Left hindlimb (tissue), 1 donor: ENCODE data around the gene OSBPL1A.
A peak's percentile ranks its signal among the peaks of the same experiment; 100 is the strongest.
"Not testable (repeated sequence)": the region's sequence is repeated elsewhere in the genome, so short reads cannot be mapped to it uniquely, and the experiment has no call there.

Experiments
- DNase-seq: peaks from one replicate; pipeline ENCODE4 v3.0.0-alpha.2; 2018

The OSBPL1A gene

DNA sequence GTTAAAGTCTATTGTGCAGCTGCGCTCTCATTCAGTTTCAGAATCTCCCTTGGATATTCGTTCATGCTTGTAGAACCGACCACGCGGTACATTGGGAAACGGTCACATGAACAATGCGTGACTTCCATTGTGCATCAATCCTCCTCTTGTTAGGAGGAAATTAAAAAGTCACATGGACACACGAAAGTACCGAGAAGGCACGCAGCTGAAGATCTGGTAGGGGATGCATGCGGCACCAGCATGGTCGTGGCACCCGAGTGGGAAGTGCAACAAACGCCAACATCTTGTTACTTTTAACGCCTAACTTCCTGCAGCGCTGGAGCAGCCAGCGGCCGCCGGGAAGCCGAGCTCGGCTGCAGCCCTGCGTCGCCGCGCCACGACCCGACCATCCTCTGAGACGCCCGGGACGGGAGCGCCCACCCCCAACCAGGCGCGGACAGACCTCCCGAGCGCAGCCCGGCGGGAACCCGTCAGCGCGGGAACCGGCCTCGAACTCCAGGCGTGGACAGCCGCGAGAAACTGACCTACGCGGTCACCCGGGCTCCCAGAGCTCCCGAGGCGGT is 412 bp downstream of the OSBPL1A start:
- peak; percentile 65 for DNase-seq

DNA sequence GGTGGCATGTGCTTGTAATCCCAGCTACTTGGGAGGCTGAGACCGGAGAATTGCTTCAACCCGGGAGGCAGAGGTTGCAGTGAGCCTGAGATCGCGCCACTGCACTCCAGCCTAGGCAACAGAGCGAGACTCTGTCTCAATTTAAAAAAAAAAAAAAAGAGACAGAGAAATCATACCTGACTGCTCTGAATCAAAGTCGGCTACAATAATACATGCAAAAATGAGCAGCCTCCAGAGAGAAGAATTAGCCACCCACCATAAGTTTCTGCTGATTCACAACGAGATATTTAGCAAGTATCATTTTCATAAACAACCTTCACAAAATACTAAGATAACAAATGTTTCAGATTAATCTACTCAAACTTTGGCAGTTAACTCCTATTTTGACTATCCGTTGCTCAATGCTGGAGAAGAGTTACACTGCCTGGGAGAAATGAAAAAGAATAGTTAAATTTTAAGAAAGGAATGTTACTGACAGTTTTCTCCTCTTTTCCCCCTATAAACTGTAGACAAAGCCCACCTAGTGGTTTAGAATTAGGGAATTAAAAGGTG is 1.5 kb downstream of the OSBPL1A start:
- DNase-seq, result no peak

DNA sequence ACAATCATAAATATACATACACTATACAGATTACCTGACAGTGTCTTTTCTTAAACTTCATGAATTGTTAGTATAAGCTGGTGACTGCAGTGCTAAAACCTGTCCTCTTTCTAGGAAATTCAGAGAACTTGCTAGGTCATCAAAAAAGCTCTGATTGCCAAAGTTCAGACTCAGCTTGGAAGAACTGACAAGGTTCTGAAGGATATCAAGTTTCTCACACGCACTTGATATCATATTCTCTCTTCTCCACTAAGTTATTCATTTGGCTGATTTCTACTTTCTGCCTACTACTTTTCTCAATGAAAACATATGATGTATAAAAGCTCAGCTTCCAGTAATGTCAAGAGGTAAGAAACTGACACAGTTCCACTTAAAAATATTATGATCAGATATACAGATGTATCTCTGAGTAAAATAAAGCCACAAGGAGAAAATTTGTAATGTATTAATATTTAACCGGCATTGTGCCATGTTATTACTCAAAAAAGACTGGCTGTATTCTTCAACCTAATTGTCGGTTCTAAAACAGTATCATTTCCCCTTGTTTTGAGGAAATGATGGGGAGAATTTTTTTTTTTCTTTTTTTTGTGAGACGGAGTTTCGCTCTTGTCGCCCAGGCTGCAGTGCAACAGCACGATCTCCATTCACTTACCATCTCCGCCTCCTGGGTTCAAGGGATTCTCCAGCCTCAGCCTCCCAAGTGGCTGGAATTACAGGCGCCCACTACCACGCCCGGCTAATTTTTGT is 2.4 kb downstream of the OSBPL1A start:
- no peak for DNase-seq

DNA sequence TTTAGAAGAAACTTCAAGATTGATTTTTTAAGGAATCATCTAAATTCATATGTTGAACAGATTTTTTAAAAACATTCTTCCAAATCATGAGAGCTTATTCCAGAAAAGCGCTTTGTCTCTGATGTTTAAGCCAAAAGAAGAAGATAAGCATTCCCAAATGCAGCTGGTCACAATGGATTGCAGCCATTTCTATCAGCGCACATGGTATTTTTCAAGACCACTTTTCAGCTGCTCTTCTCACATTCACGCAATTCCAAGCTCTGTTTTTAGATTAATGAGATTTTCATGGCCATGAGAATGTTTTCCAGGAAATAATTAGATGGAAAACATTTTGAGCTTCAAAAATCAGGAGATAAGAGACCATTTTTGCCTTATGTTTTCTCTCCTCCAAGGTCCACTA is 8.7 kb downstream of the OSBPL1A start:
- DNase-seq, result no peak

DNA sequence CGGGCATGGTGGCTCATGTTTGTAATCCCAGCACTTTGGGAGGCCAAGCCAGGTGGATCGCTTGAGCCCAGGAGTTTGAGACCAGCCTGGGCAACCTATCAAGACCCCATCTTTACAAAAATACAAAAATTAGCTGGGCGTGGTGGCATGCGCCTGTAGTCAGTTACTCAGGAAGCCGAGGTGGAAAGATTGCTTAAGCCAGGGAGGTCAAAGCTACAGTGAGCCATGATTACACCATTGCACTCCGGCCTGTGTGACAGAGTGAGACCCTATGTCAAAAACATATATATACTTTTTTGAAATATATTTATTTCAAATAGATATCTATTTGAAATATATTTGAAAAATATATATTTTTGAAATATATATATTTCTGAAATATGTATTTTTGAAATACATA is 10.9 kb downstream of the OSBPL1A start:
- no peak for DNase-seq

DNA sequence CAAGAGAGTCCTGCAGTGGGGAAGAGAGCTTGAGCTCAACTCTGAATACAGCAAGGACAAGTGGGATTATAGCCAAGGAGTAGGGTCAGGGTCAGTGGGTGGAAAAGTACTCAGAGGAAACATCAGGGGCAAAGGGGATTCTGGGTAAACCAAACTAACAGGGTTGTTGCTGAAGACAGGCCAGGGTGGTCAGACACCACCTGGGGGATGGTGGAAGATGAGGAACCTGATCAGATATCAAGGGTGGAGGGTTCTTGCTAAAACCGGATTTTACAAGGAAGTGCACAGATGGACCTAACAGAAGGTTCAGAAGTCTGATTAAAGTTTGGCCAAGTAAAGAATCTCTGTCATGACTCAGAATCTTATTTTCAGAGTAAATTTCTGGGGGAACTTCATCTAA is 16.5 kb downstream of the OSBPL1A start:
- DNase-seq, result no peak

DNA sequence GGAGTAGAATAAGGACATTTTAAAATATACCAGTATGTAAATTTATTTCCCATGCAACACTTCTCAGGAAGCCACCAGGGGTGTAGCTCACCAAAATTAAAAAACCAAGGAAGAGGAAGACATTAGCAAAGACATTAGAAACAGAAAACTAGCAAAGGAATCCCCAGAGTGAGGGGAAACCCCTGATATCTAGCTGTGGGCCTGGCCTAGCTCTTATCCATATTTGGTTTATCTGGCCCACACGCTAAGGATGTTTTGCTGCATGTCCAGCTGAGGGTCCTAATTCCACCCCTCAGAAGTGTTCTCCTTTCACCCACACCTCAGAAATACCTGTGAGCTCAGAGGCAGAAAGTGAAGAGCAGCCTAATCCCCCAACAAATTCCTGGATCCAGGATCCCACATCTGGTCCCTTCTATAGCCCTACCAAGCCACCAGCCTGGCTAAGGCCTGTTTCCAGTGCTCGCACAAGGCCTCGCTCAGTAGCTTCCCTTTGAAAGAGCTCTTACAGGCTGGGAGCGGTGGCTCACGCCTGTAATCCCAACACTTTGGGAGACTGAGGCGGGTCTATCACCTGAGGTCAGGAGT is 17.4 kb downstream of the OSBPL1A start:
- no peak for DNase-seq

DNA sequence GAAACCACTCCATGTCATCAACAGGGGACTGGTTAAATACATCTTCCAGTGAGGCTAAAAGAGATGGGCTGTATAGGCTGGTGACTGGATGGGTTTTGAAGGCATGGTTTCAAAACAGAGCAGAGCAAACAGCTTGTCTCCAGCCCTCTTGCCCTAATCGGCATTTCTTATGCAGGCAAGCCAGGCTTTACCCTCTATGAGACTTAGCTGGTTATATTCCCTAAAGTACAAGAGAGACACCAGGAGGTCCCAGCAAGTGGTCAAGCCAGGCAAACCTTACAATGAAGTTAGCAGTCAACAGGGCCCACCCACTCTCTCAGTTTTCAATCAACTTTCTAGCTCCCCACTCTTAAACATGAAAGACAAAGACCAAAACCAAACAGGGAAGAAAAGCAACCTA is 19.0 kb downstream of the OSBPL1A start:
- DNase-seq, result no peak

DNA sequence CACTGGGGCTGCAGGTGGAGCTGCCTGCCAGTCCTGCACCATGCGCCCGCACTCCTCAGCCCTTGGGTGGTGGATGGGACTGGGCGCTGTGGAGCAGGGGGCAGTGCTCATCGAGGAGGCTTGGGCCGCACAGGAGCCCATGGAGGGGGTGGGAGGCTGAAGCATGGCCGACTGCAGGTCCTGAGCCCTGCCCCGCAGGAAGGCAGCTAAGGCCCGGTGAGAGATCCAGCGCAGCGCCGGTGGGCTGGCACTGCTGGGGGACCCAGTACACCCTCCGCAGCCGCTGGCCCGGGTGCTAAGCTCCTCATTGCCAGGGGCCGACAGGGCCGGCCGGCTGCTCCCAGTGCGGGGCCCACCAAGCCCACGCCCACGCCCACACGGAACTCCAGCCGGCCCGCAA is 21.1 kb downstream of the OSBPL1A start:
- not testable (repeated sequence) for DNase-seq

DNA sequence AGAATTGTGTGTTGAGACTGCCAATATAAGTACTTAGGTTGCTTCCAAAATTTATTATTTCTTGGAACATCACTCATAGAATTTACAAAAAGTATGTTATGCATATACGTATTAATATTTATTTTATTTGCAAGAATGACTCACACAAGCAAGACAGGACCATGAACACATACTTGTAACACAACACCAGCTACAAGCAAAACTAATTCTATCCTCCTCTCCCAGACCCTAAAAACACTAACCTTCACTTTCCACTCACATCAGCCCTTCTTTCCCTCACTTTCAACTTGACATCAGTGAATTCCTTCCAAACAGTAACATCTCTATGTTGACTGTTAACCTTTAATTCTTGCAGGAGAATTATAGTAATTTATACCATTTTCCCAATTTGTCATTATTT is 24.3 kb downstream of the OSBPL1A start:
- no peak for DNase-seq

DNA sequence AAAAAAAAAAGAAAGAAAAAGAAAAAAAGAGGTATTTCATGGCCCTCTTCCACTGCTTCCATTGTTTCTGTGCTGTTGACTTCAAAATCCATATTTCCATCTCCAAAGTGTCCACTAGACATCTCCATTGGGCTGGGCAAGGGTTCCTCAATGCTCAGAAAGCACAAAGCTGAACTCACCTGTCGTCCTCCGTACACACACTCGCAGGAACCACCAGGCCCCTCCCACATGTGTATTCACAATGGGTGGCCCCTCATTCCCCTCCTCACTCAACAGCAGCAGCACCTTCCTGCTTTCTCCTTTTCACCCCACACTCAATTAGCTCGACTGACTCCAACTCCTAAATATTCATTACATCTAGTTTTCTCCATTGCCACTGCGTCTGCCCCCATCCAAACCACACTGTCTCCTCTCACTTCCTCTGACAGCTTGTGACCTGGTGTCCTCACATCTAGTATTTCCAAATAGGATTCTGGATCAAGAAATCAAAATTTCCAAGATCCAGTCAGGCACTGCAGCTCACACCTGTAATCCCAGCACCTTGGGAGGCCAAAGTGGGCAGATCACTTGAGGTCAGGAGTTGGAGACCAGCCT is 25.2 kb downstream of the OSBPL1A start:
- DNase-seq, result no peak

DNA sequence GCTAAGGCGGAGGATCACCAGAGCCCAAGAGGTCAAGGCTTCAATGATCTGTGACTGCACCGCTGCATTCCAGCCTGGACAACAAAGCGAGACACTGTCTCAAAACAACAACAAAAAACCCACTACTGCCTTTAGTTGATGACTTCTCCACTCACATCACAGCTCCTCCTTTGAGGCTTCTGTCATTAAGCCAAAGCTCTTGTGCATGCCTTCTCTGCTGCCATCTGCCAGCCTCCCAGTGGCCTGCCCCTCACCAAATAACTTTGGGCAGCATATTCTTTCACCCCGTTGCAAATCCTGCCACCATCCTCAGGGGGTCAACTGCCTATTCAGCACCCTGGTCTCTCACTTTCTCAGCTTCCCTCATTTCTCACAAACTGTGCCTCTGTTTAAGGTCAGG is 27.5 kb downstream of the OSBPL1A start:
- no peak for DNase-seq

DNA sequence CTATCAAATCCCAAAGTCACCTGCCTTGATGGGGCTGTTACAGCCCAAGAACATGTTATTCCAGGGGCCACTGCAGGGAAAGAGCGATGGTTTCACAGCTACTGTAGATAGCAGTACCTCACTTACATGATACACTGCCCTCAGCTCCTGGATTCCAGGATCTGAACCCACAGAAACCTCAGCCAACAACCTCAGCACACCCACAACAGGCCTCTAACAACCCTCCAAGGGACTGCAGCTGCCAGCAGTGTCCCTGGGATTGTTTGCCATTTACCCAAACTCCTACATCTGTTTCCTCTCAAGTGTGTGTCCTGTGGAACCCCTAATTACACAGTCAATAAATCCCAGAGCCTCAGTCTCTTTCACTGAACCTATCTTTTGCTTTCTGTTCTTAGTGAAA is 28.2 kb downstream of the OSBPL1A start:
- DNase-seq, result no peak

DNA sequence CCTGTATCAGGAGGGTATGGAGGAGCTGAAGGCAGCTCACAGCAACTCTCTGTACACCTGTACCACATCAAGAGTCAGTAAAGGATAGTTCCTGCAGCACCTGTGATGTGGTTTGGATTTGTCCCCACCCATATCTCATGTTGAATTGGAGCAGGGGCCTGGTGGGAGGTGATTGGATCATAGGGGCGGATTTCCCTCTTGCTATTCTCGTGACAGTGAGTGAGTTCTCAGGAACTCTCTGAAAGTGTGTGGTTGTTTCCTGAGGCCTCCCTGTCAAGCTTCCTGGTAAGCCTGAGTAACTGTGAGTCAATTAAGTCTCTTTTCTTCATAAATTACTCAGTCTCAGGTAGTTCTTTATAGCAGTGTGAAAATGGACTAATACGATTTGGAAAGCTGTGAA is 28.9 kb downstream of the OSBPL1A start:
- DNase-seq, result no peak

DNA sequence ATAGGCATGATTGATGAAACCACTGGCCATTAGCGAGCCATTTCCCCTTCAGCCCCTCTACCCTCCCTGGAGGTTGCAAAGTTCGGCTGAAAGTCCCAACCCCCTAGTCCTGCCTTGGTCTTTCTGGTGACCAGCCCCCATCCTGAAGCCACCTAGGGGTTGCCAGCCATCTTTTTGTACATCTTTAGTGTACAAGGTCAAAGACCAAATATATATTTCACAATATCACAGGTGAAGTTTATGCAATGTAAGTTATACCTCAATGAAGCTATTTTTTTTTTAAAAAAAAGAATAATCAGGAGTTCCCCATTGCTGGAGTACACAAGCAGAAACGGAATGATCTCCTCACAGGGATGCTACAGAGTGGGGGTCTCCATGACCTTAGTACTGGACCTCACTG is 31.3 kb downstream of the OSBPL1A start:
- no peak for DNase-seq

DNA sequence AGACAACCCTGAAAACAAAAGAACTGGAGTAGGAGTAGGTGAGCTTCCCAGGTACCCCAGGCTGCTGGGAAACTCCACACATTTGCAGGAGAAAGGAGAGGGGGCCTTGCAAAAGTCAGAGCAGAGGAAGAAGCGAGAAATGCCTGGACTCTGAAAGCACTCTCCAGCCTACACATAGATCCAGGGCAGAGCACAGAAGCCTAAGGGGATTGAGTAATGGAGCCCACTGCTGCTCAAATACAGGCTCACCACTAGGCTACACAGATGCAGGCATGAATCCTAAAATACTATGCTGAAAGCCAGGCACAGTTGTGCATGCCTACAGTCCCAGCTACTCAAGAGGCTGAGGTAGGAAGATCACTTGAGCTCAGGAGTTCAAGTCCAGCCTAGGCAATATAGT is 33.4 kb downstream of the OSBPL1A start:
- no peak for DNase-seq

DNA sequence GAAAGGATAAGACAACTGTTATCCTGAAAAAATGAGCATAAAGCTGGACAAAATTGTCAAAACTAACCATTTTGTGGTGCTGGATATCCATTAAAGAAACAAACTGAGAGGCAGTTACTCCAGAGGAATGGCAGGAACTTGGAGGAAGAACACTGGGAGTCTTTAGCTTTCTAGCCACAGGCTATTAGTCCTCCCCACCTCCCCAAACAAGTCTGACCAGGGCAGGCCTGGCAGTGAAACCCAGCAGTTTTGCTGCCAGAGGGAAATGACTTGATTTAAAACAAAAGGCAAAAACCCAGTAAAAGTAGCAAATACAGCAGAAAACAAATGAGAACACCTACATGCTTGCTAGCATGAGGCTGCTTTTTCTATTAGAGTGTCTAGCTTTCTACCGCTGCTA is 34.9 kb downstream of the OSBPL1A start:
- DNase-seq, result no peak

DNA sequence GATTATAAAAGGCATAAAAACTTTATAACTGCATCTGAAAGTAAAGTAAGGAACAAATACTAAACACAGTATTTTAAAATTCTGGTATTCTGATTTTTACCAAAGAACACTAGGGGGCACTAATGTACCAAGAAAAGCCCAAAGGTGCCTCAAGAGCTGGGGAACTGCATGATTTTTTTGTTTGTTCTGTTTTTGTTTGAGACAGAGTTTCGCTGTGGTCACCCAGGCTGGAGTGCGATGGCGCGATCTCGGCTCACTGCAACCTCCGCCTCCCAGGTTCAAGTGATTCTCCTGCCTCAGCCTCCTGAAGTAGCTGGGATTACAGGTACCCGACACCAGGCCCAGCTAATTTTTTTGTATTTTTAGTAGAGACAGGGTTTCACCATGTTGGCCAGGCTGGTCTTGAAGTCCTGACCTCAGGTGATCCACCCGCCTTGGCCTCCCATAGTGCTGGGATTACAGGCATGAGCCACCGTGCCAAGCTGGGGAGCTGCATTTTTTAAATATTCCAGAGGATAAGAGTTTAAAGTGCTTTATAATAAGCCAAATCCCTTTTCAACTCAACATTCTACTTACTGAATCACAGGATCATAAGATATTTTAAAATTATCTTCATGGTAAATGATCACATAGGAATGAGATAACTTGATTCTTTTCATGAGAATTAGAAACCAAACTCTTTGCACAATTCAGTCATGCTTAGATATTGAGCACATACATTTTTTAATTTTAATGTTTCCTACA is 37.7 kb downstream of the OSBPL1A start:
- not testable (repeated sequence) for DNase-seq

DNA sequence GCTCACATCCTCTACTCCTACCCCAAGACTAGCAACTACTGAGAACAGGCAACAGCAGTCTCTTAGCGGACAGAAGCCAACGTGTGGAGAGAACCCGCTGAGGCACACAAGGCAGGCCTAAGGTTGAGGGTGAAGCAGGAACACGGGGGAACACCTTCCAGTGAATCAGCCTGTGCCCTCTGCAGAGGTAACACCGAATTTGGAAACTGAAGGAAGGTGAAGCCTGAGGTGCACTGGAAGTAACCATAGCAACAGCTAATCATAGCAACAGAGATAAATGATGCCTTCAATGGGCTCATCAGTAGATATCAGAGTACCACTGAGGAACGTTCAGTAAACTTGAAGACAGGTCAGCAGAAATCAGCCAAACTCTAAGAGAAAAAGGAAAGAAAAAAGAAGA is 43.3 kb downstream of the OSBPL1A start:
- DNase-seq, result no peak

DNA sequence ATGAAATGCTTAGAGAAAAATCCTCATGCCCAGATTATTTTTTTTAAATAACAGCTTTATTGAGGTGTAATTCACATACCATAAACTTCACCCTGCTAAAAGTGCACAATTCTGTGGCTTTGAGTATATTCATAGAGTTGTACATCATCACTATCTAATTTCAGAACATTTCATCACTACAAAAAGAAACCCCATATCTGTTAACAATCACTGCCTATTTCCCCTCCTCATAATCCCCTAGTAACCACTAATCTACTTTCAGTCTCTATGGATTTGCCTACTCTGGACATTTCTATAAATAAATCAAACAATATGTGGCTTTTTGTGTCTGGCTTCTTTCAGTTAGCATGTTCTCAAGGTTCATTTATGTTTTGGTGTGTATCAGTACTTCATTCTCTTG is 51.4 kb downstream of the OSBPL1A start:
- DNase-seq, result no peak

DNA sequence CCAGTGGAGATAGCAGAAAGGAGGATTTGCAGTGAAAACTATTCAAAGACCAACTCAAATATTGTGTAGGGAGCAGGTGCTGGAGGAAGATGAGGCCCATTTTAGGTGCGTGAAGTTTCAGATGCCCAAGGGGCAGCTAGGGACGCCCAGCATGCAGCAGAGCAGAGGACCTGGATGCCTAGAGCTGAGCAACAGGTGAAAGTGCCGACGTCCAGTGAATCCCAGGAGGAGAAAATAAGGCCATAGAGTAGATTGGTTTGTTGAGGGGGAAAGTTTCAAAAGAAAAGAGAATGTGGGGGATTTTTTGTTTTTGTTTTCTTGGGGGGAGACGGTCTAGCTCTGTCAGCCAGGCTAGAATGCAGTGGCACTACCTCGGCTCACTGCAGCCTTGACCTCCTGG is 53.1 kb downstream of the OSBPL1A start:
- DNase-seq, result no peak

DNA sequence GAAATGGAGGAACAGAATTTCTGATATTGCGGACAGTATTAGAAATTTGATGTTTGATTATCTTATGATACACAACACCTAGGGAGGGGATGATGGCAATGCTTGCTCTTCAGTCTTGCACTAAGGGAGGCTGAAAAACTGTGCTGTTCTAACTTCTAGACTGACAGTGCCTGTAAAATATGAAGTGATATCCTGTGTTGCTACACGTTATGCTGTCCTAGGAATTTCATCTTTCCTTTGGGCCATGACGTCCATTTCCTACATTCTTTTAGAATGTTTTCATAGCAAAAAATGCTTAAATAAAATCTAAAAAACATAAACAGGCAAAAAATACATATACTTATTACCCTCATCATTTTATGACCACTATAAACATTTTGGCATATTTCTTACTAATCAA is 55.3 kb downstream of the OSBPL1A start:
- no peak for DNase-seq

DNA sequence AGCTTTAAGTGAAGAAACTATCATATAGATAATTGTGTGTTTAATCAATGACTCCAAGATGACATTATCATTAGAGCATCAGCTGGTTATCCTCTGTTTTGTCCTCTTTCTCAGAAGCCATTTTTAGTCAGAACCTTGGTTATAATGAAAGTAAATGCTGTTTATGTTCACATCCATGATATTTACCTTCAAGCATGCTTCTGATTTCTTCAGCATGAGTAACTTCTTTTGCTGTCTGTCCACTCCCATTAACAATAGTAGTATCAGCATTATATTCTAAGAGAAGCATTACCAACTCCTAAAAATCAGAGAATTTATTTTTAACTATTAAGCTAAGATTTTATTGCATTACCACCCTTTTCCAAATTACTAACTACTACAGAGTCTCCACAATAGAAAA is 56.3 kb downstream of the OSBPL1A start:
- no peak for DNase-seq
